GM12872 (cell line): ENCODE data around the gene MTHFSD.

Experiments used
- TF ChIP-seq, protein P1 (sequence below): IDR thresholded peaks from 3 replicates; pipeline ENCODE4 v1.5.1; 2011; ENCODE audit warnings: low read depth, mild to moderate bottlenecking, low read length, moderate library complexity; ENCODE audit not compliant: insufficient read depth

The MTHFSD gene

DNA sequence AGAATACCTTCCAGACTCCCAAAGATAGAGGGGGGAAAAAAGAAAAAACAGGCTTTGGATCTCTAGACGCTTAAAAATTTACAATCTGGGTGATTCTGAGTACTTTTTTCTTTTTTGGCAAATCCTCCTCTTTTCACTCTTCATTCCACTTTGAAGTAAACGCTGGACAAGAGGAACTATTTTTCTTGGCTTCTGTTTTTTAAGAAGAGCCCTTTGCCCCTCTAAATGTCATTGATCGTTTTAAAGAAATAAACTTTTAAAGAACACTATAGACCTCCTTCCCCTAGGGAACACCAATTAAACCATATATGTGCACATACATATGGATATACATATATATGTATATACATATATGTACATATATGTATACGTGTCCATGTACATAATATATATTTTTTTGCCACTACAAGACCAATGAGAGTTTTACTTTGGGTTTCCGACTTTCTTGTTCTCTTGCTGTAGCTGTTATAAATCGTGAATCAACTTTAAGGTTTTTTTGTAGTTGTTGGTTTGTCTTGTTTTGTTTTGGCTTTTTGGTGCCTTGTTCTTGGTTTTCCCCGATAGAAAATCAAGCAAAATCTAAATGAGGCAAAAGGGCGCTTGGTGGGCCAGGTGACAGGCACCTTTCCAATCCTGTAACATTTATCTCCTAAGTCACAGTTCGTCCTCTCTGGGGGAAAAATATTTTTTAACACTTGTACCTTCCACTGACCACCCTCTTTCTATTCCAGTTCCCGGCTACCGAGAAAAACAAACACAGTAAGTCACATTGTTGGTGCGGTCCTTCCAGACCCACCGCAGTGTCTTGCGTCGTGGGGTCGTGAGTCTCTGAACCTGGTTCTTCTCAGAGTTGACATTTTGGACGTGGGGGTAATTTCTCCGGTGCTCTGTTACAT is 40.3 kb downstream of the MTHFSD start:
- TF ChIP-seq, protein P1, sequence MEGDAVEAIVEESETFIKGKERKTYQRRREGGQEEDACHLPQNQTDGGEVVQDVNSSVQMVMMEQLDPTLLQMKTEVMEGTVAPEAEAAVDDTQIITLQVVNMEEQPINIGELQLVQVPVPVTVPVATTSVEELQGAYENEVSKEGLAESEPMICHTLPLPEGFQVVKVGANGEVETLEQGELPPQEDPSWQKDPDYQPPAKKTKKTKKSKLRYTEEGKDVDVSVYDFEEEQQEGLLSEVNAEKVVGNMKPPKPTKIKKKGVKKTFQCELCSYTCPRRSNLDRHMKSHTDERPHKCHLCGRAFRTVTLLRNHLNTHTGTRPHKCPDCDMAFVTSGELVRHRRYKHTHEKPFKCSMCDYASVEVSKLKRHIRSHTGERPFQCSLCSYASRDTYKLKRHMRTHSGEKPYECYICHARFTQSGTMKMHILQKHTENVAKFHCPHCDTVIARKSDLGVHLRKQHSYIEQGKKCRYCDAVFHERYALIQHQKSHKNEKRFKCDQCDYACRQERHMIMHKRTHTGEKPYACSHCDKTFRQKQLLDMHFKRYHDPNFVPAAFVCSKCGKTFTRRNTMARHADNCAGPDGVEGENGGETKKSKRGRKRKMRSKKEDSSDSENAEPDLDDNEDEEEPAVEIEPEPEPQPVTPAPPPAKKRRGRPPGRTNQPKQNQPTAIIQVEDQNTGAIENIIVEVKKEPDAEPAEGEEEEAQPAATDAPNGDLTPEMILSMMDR = no peak

- TF ChIP-seq, protein P1 = no peak
Measured at GRCh38 chr16:86513471-86514277, 41.4 kb downstream of the MTHFSD start.

DNA sequence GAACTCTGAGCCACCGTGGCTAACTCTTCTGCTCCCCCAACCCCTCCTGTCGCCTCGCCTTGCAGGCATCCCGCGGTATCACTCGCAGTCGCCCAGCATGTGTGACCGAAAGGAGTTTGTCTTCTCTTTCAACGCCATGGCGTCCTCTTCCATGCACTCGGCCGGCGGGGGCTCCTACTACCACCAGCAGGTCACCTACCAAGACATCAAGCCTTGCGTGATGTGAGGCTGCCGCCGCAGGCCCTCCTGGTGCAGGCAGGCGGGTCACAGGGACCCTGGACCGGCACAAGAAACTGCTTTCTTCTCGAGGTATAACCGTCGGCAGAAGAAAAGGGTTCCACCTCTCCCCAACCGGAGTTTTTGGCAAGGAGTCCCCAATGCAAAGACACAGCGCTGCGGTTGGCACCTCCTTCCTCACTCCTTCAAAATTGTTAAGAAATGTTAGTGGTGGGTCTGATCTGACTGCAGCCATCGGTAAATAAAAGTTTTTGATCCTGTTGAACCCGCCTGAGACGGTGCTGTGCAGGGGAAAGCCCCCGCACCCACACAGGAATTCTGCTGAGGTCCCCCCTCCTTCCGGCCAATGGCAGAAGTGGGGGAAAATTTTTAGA is 42.1 kb downstream of the MTHFSD start:
- TF ChIP-seq, protein P1 = no peak

- TF ChIP-seq, protein P1 = no peak
Measured at GRCh38 chr16:86512301-86512859, 42.7 kb downstream of the MTHFSD start.

DNA sequence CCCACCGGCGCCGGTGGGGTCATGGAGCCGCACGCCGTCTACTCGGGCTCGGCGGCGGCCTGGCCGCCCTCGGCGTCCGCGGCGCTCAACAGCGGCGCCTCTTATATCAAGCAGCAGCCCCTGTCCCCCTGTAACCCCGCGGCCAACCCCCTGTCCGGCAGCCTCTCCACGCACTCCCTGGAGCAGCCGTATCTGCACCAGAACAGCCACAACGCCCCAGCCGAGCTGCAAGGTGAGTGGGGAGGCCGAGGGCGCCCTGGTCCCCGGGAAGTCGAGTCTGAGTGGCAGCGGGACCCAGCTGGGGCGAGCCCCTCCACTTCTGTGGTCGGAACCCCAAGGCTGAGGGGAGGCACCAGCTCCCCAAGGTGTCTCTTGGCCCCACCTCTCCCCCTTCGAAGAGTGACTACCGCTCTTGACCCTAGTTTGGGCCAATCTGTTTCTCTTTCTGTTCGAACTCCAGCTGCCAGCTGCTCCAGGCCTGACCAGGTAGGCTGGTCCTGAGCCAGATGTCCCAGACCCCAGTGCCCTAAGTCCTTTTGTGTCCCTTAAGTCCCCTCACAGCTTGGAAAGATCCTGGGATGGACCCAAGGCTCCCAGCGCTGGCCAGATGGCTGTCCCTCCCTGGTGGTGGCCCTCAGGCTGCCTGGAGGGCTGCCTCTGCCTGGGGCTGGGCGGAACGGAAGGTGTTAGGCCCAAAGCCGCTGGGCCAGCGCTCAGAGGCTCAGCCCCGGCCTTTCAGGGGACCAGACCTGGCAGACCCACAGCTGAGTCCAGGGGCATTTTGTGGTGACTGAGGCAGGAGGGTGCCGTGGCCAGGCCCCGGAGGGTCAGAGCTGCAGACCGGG is 43.5 kb downstream of the MTHFSD start:
- TF ChIP-seq, protein P1 = no peak

DNA sequence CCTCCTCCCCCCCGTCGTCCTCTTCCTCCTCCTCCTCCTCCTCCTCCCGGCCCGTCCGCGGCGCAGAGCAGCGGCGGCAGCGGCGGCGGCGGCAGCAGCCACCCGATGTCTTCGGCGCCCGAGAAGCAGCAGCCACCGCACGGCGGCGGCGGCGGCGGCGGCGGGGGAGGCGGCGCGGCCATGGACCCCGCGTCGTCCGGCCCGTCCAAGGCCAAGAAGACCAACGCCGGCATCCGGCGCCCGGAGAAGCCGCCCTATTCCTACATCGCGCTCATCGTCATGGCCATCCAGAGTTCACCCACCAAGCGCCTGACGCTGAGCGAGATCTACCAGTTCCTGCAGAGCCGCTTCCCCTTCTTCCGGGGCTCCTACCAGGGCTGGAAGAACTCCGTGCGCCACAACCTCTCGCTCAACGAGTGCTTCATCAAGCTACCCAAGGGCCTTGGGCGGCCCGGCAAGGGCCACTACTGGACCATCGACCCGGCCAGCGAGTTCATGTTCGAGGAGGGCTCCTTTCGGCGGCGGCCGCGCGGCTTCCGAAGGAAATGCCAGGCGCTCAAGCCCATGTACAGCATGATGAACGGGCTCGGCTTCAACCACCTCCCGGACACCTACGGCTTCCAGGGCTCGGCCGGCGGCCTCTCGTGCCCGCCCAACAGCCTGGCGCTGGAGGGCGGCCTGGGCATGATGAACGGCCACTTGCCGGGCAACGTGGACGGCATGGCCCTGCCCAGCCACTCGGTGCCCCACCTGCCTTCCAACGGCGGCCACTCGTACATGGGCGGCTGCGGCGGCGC is 44.4 kb downstream of the MTHFSD start, which contains the start of gene FOXF1:
FOXF1 (plus strand) TSS at position 63 of the 797 bp plus-strand sequence; CDS start at position 106, 43 bp downstream.
- TF ChIP-seq, protein P1 = no peak
